HG02588 (cell line): Measurements from ENCODE around the gene ALG12.

Experiments used
- ATAC-seq: cut with Tn5 transposase; IDR thresholded peaks from one replicate; pipeline ENCODE4 v1.9.1; 2021; ENCODE audit warnings: mild to moderate bottlenecking, moderate library complexity; ENCODE audit not compliant: unreplicated experiment

ALG12 gene

GRCh38 chr22:49894322-49895054 is 23.8 kb downstream of the ALG12 start:
- no peak for ATAC-seq

- no peak for ATAC-seq
Observed at GRCh38 chr22:49893025-49893424, 25.2 kb downstream of the ALG12 start.

GRCh38 chr22:49892226-49892899 is 25.9 kb downstream of the ALG12 start:
- ATAC-seq = no peak

GRCh38 chr22:49889071-49889470 is 29.2 kb downstream of the ALG12 start:
- no peak for ATAC-seq

- ATAC-seq = no peak
Observed at GRCh38 chr22:49887702-49888101, 30.5 kb downstream of the ALG12 start.

- no peak for ATAC-seq
Observed at GRCh38 chr22:49887064-49887451, 31.2 kb downstream of the ALG12 start.

- no peak for ATAC-seq
Observed at GRCh38 chr22:49886346-49887063, 31.7 kb downstream of the ALG12 start.

GRCh38 chr22:49885881-49886280 is 32.4 kb downstream of the ALG12 start:
- ATAC-seq = no peak

GRCh38 chr22:49885281-49885680 is 33.0 kb downstream of the ALG12 start:
- no peak for ATAC-seq

- ATAC-seq = no peak
Observed at GRCh38 chr22:49884503-49885260, 33.6 kb downstream of the ALG12 start.

GRCh38 chr22:49884075-49884474 is 34.2 kb downstream of the ALG12 start:
- no peak for ATAC-seq

GRCh38 chr22:49883294-49883640 is 35.0 kb downstream of the ALG12 start:
- ATAC-seq = no peak

GRCh38 chr22:49882519-49883293 is 35.5 kb downstream of the ALG12 start:
- ATAC-seq = no peak

GRCh38 chr22:49881856-49882255 is 36.4 kb downstream of the ALG12 start:
- no peak for ATAC-seq

GRCh38 chr22:49880281-49880680 is 38.0 kb downstream of the ALG12 start:
- no peak for ATAC-seq

GRCh38 chr22:49879871-49880270 is 38.4 kb downstream of the ALG12 start:
- no peak for ATAC-seq

- no peak for ATAC-seq
Observed at GRCh38 chr22:49878206-49878605, 40.0 kb downstream of the ALG12 start.

GRCh38 chr22:49877642-49878041 is 40.6 kb downstream of the ALG12 start:
- ATAC-seq = no peak

GRCh38 chr22:49873228-49873940 is 44.9 kb downstream of the ALG12 start:
- ATAC-seq = no peak

GRCh38 chr22:49872347-49872746 is 45.9 kb downstream of the ALG12 start:
- no peak for ATAC-seq
